Erythroblast (primary cell): Measurements from ENCODE around the gene CNBD2.

Source experiments
- GATA1 ChIP-seq: IDR thresholded peaks from 2 replicates; pipeline ENCODE4 v1.6.1; 2011; ENCODE audit warnings: low read depth, mild to moderate bottlenecking, control low read depth, low read length, moderate library complexity
- POLR2A ChIP-seq: IDR thresholded peaks from 2 replicates; pipeline ENCODE4 v1.6.1; 2011; ENCODE audit warnings: mild to moderate bottlenecking, low read length

DNA sequence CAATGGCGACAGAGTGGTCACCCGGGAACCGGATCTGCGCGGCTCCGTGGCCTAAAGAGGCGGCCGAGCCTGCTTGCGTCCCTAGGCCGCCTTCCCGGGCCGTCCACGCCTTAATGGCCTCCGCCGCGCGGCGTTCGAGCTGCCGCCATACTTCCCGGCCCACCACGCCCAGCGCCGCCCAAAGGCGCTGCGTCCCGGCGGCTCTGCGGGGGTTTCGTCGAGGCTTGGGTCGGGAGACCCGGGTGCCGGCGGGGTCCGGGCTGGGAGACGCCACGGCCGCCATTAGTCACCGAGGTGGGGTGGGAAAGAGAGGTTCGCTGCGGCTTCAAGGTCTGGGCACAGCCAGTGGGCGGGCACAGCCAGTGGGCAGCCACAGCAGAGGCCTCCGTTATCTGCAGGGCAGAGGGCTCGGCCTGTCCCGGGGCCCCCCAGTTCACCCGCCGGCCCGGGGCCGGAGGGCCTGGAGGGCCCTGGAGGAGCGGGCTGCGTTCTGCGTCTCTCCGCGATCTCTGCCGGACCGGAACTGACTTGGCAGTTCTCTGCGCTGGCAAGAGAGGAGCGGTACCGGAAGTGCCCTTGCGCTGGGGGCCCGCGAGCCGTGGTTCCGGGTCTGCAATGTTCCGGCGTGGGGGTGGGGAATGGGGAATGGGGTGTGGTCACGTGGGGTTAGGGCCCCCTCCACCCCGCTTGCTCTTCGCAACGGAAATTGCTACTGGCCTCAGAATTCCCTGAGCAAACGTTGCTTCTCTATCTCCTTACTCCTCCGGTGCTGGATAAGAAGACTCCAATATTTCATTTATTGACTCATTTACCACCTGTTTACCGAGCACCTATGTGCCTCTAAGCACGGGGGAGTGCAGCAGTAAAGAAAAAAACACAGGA is 82.3 kb downstream of the CNBD2 start:
- peak; percentile 94 for TF ChIP-seq POLR2A
- no peak for TF ChIP-seq GATA1
